ENCODE measurements around the gene DNAH3.
A peak's percentile ranks its signal among the peaks of the same experiment; 100 is the strongest.
"Not testable (repeated sequence)": the region's sequence is repeated elsewhere in the genome, so short reads cannot be mapped to it uniquely, and the experiment has no call there.

DNAH3 gene

GRCh38 chr16:20976576-20976975, 174.1 kb downstream of the DNAH3 start:
- DNase-seq = no peak

DNA sequence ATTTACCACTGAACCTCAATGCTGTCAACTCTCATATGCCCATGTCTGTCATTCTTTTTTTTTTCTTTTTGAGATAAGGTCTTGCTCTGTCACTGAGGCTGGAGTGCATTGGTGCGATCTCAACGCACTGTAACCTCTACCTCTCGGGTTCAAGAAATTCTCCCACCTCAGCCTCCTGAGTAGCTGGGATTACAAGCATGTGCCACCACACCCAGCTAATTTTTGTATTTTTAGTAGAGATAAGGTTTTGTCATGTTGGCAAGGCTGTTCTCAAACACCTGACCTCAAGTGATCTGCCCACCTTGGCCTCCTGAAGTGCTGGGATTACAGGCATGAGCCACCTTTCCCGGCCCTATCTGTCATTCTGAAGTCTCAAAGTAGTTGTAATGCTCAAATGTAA, 177.4 kb downstream of the DNAH3 start:
- not testable (repeated sequence) for DNase-seq

- DNase-seq = no peak
Observed at GRCh38 chr16:20971401-20971800, 179.2 kb downstream of the DNAH3 start.

- no peak for DNase-seq
Observed at GRCh38 chr16:20969386-20969785, 181.3 kb downstream of the DNAH3 start.

DNA sequence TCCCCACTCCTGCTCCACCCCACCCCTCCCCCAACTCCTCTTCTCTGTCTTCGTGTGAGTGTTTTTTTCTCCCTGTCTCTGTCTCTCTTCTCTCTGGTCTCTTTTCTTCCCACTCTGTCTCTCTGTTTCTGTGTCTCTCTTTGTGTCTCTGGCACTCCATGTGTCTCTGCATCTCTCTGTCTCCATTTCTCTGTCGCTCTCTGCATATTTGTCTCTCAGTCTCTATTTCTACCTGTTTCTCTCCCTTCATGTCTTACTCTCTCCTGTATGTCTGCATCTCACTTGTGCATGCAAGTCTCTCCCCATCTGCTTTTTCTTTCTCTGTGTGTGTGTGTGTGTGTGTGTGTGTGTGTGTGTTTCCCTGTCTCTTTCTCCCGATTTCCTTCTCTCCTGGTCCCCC, 181.9 kb downstream of the DNAH3 start:
- no peak for DNase-seq

GRCh38 chr16:20960899-20961298, 189.7 kb downstream of the DNAH3 start:
- no peak for DNase-seq

DNA sequence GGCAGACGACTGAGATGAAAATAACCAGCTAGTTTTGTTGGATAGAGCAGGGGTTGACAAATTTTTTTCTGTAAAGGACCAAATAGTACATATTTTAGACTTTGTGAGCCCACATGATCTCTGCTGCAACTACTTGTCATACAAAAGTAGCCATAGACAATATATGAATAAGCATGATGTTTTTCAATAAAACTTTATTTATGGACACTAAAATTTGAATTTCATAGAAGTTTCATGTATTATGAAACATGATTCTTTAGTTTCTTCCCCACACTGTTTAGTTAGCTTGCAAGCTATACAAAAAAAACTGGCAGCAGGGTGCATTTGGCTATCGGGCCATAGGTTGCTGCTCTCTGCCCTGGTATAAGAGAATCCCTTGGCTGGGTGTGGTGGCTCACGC, 193.5 kb downstream of the DNAH3 start:
- no peak for DNase-seq

DNA sequence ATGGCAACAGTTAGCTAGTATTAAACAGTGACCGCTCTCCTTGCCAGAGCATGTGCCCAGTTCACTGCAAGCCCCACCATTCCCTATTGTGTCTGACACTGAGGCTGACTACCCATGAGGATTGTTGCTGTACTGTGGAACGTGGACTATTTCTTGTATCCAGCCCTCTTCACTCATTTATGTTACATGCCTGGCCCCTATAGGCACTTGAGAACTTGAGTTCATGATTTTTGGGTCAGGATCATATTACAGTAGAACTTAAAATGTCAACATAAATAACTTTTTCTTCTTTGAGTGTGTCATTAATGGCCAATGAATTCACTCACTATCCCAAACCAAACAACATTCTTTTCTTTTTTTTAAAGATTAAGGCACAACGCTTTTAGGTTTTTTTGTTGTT, 194.3 kb downstream of the DNAH3 start:
- no peak for DNase-seq

- DNase-seq = no peak
Observed at GRCh38 chr16:20954574-20954973, 196.1 kb downstream of the DNAH3 start.

GRCh38 chr16:20952139-20952920, 198.3 kb downstream of the DNAH3 start:
- DNase-seq = no peak

DNA sequence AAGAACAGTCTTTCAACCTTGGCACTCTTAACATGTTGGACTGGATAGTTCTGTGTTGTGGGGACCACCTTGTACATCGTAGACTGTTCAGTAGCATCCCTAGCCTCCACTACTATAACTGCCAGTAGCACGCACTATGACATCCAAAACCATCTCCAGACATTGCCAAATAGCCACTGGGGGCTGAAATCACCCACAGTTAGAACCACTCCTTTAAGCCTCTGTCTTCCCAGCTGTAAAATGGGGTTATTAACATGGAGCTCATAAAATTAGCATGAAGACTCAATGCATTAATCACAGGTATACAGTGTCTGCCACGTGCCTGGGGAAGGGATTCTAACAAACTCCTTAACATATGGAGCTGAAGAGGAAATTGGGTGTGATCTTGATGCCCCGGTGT, 200.4 kb downstream of the DNAH3 start:
- no peak for DNase-seq

- DNase-seq = no peak
Observed at GRCh38 chr16:20949660-20950059, 201.0 kb downstream of the DNAH3 start.

DNA sequence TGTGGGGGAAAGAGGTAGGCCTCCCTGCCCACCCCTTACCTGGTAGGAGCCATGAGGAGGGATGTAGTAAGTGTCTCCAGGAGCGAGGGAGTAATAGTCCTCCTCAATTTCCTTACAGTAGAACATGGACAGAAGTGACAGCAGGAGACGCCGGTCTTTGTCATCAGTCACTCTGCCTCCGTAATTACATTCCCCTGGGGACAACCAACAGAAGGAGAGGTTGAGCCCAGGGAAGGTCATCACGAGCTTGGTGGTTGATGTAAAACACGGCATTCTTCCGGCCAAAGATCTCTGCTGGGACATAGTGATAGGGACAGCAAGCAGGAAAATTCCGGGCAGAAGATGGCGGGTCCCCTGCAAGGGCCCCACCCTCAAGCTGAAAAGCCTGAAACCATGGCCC, 202.2 kb downstream of the DNAH3 start:
- no peak for DNase-seq

- DNase-seq = no peak
Observed at GRCh38 chr16:20946015-20946629, 204.5 kb downstream of the DNAH3 start.

GRCh38 chr16:20945575-20945875, 205.1 kb downstream of the DNAH3 start:
- DNase-seq = not testable (repeated sequence)

DNA sequence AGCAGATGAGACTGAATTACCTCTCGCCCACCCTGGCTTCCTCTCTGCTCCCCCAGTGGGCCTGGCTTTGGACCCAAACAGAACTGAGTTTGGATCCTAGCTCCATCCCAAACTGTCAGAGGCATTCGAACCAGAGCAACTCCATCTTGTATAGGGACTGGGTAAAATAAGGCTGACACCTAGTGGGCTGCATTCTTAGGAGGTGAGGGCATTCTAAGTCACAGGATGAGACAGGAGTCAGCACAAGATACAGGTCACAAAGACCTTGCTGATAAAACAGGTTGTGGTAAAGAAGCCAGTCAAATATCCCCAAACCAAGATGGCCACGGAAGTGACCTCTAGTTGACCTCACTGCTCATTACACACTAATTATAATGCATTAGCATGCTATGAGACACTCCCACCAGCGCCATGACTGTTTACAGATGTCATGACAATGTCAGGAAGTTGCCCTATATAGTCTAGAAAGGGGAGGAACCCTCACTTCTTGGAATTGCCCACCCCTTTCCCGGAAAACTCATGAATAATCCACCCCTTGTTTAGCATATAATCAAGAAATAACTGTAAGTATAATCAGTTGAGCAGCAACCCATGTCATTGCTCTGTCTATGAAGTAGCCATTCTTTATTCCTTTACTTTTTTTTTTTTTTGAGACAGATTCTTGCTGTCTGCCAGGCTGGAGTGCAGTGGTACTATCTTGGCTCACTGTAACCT, 205.6 kb downstream of the DNAH3 start:
- DNase-seq = peak; percentile 5

- DNase-seq = no peak
Observed at GRCh38 chr16:20942256-20942655, 208.4 kb downstream of the DNAH3 start.

GRCh38 chr16:20941636-20941926, 209.1 kb downstream of the DNAH3 start:
- DNase-seq = no peak

GRCh38 chr16:20940871-20941635, 209.6 kb downstream of the DNAH3 start:
- no peak for DNase-seq

DNA sequence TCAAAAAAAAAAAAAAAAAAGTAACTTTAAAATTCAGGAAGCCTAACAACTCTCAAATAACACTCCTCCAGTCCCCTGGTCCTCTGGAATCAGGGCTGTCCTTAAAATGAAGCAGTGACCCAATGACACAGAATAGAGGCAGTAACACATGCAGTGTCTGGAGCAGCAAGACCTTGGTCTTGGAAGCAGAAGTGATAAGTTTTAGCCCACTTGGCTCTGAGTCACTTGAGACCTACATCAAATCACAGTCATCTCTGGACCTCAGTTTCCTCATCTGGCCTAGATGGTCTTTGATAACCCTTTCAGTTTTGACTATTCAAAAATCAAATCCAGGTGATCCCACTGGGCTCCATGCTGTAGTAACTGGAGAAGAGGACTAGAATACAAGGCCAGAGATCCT, 211.0 kb downstream of the DNAH3 start:
- DNase-seq = no peak

- DNase-seq = no peak
Observed at GRCh38 chr16:20938426-20938825, 212.2 kb downstream of the DNAH3 start.

GRCh38 chr16:20937736-20938135, 212.9 kb downstream of the DNAH3 start:
- DNase-seq = no peak

- no peak for DNase-seq
Observed at GRCh38 chr16:20933589-20933988, 217.1 kb downstream of the DNAH3 start.
